Neuronal stem cell (in vitro differentiated cells): ENCODE results near the gene PPP3R1.

Experiments
- DNase-seq: peaks from one replicate; pipeline ENCODE4 v3.0.0-alpha.2; 2013; ENCODE audit warnings: low spot score
- H2AFZ ChIP-seq: one replicate; pipeline ENCODE4 v1.6.1; 2013; ENCODE audit warnings: mild to moderate bottlenecking, low read length, inconsistent platforms
- H2AK5ac ChIP-seq: 2 replicates; pipeline ENCODE4 v1.6.1; 2013; ENCODE audit warnings: low read depth, mild to moderate bottlenecking, inconsistent platforms, low read length, moderate library complexity, mixed read lengths
- H2BK120ac ChIP-seq: 2 replicates; pipeline ENCODE4 v1.6.1; 2013; ENCODE audit warnings: low read depth, mild to moderate bottlenecking, inconsistent platforms, low read length, moderate library complexity, mixed read lengths
- H2BK12ac ChIP-seq: one replicate; pipeline ENCODE4 v1.6.1; 2013; ENCODE audit warnings: low read length, inconsistent platforms
- H2BK15ac ChIP-seq: 2 replicates; pipeline ENCODE4 v1.6.1; 2013; ENCODE audit warnings: mild to moderate bottlenecking, low read length, inconsistent platforms, mixed read lengths
- H2BK5ac ChIP-seq: one replicate; pipeline ENCODE4 v1.6.1; 2013; ENCODE audit warnings: inconsistent platforms, mild to moderate bottlenecking, low read length, moderate library complexity
- H3K14ac ChIP-seq: one replicate; pipeline ENCODE4 v1.6.1; 2013; ENCODE audit warnings: low read length, inconsistent platforms
- H3K18ac ChIP-seq: 2 replicates; pipeline ENCODE4 v1.6.1; 2013; ENCODE audit warnings: low read length, inconsistent platforms
- H3K23ac ChIP-seq: 2 replicates; pipeline ENCODE4 v1.6.1; 2013; ENCODE audit warnings: low read depth, mild to moderate bottlenecking, mixed read lengths, low read length, inconsistent platforms; ENCODE audit not compliant: poor library complexity
- H3K27ac ChIP-seq: replicated peaks from 3 replicates; pipeline ENCODE4 v1.5.1; 2013; ENCODE audit warnings: low read length, inconsistent platforms
- H3K27me3 ChIP-seq, 3 experiments: 2 replicates each; pipeline ENCODE4 v1.6.1; 2013; ENCODE audit warnings: low read length in 3 of 3, mild to moderate bottlenecking in 2 of 3, inconsistent platforms in 1 of 3, low read depth in 1 of 3, mixed read lengths in 1 of 3, moderate library complexity in 1 of 3; ENCODE audit not compliant: control insufficient read depth in 3 of 3, insufficient read depth in 3 of 3
- H3K36me3 ChIP-seq, 2 donors: replicated peaks in 1 of 2; 2 replicates each; pipeline ENCODE4 v1.6.1; 2013; ENCODE audit warnings: low read length in 2 of 2; ENCODE audit not compliant: control insufficient read depth in 2 of 2, insufficient read depth in 2 of 2
- H3K4ac ChIP-seq: 2 replicates; pipeline ENCODE4 v1.6.1; 2013; ENCODE audit warnings: inconsistent platforms, mild to moderate bottlenecking, low read length, moderate library complexity
- H3K4me1 ChIP-seq, 2 donors: 1 replicate in 1 of 2; 2 replicates in 1 of 2; pipeline ENCODE4 v1.6.1; 2013; ENCODE audit warnings: low read length in 2 of 2, low read depth in 1 of 2; ENCODE audit not compliant: control insufficient read depth in 2 of 2, insufficient read depth in 1 of 2
- H3K4me2 ChIP-seq: one replicate; pipeline ENCODE4 v1.6.1; 2013; ENCODE audit warnings: mild to moderate bottlenecking, low read length, inconsistent platforms; ENCODE audit not compliant: insufficient read depth, poor library complexity, severe bottlenecking
- H3K4me3 ChIP-seq, 2 donors: 2 replicates each; pipeline ENCODE4 v1.5.1; 2013; ENCODE audit warnings: low read length in 2 of 2, mild to moderate bottlenecking in 2 of 2, inconsistent platforms in 1 of 2, moderate library complexity in 1 of 2
- H3K79me1 ChIP-seq: one replicate; pipeline ENCODE4 v1.6.1; 2013; ENCODE audit warnings: low read depth, mild to moderate bottlenecking, inconsistent platforms, low read length, moderate library complexity
- H3K9ac ChIP-seq: one replicate; pipeline ENCODE4 v1.6.1; 2013; ENCODE audit warnings: mild to moderate bottlenecking, low read depth, low read length, inconsistent platforms; ENCODE audit not compliant: poor library complexity
- H3K9me3 ChIP-seq, 2 donors: replicated peaks in 1 of 2; 2 replicates each; pipeline versions ENCODE3 to v1.6.1; 2013; ENCODE audit warnings: low read length in 2 of 2, mild to moderate bottlenecking in 2 of 2, inconsistent platforms in 1 of 2, low read depth in 1 of 2, mixed read lengths in 1 of 2, moderate library complexity in 1 of 2; ENCODE audit not compliant: control insufficient read depth in 2 of 2, insufficient read depth in 1 of 2
- H4K8ac ChIP-seq: one replicate; pipeline ENCODE4 v1.6.1; 2013; ENCODE audit warnings: low read depth, mild to moderate bottlenecking, inconsistent platforms, low read length, moderate library complexity
- H4K91ac ChIP-seq: one replicate; pipeline ENCODE4 v1.6.1; 2013; ENCODE audit warnings: low read length, low read depth, mild to moderate bottlenecking, inconsistent platforms; ENCODE audit not compliant: poor library complexity
- WGBS, 2 donors: extraction: QIAGEN DNeasy Blood & Tissue Kit; methylation state at CpG; one replicate each; pipeline ENCODE4 v1.1.7; 2013; ENCODE audit warnings: missing lambda C conversion rate in 2 of 2, mixed read lengths in 1 of 2; ENCODE audit not compliant: insufficient read length in 2 of 2, insufficient replicate concordance in 1 of 2; ENCODE audit errors: extremely low coverage in 2 of 2; 5-methylcytosine and 5-hydroxymethylcytosine counted together

The PPP3R1 gene

DNA sequence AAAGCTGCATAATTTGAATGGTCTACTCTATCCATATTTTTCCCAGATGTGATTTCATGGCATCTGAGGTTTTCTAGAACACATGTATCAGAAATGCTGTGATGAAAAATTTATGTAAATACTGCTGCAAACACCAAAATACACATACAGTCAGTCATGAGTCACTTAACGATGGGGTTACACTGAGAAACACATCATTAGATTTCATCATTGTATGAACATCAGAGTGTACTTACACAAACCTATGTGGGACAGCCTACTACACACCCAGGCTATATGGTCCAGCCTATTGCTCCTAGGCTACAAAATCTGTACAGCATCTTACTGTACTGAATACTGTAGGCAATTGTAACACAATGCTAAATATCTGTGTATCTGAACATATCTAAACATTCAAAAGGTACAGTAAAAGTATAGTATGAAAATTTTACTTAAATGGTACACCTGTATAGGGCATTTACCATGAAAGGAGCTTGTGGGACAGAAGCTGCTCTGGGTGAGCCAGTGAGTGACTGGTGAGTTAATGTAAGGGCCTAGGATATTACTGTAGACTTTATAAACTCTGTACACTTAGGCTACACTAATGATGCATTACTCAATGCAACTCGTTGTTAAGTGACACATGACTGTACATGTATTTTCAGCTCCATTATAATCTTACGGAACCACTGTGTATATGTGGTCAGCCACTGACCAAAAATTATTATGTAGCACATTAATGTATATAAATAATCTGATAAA lies 61.2 kb downstream of the PPP3R1 start:
- Histone ChIP-seq H3K4me1 (no peaks in the 10 kb centered on the region), H3K18ac (no peak overlapping the region), H3K79me1 (peaks cover 2% of the 10 kb centered on the region), H2BK120ac (no peak overlapping the region), H3K14ac (no peak overlapping the region), H2AFZ (no peak overlapping the region), H3K4me3 (no peak overlapping the region), H3K36me3 (peaks cover 0 to 9% of the 10 kb centered on the region in 2 donors), H4K91ac (no peak overlapping the region), H2BK15ac (no peak overlapping the region), H3K4me2 (no peak overlapping the region), H3K9ac (no peak overlapping the region), H3K4ac (no peak overlapping the region), H4K8ac (no peak overlapping the region), H3K23ac (no peak overlapping the region), H2BK12ac (no peak overlapping the region), H3K27me3 (no peaks in the 10 kb centered on the region), H3K9me3 (no peaks in the 10 kb centered on the region), H3K27ac (no peak overlapping the region), H2BK5ac (no peak overlapping the region), H2AK5ac (no peak overlapping the region)
- WGBS, 2 donors, result no CpG with 5 or more reads among the region's 3 CpGs
- no peak for DNase-seq

DNA sequence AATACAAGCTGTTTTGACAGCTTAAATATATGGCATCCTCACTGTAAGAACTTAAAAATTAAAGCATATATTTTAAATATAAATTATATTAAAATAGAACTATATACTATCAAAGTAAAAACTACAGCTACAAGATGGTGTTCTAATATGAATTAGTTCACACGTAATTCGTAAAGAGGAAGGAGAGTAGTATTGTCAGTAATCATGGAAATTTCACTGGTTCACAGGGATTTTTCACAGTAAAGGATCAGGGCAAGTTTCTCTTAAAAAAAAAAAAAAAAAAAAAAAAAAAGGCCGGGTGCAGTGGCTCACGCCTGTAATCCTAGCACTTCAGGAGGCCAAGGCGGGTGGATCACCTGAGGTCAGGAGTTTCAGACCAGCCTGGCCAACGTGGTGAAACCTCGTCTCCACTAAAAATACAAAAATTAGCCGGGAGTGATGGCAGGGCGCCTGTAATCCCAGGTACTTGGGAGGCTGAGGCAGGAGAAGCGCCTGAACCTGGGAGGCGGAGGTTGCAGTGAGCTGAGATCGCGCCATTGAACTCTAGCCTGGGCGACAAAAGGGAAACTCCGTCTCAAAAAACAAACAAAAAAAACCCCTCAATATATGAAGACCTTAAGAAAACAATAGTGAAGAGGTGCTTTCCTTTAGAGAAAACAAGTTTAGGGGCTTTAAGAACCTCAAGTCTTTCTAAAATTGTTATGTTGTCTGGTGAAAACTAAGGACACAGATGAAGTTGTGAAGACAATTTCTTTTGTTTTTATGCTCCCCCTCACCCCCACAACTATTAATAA lies 62.1 kb downstream of the PPP3R1 start:
- H3K36me3 ChIP-seq, result peaks cover 0 to 18% of the 10 kb centered on the region in 2 donors
- H3K27ac ChIP-seq, result no peak overlapping the region
- H4K91ac ChIP-seq, result no peak overlapping the region
- no peak for DNase-seq
- H3K4ac ChIP-seq, result no peak overlapping the region
- no peak overlapping the region for H2AK5ac ChIP-seq
- no peaks in the 10 kb centered on the region for H3K27me3 ChIP-seq
- no peak overlapping the region for H3K14ac ChIP-seq
- no peak overlapping the region for H4K8ac ChIP-seq
- whole genome bisulfite sequencing, 2 donors, result no CpG with 5 or more reads among the region's 15 CpGs
- H2BK5ac ChIP-seq, result no peak overlapping the region
- H3K4me2 ChIP-seq, result no peak overlapping the region
- H3K4me3 ChIP-seq, result no peak overlapping the region
- H2BK120ac ChIP-seq, result no peak overlapping the region
- no peak overlapping the region for H3K9ac ChIP-seq
- no peak overlapping the region for H3K23ac ChIP-seq
- H2AFZ ChIP-seq, result no peak overlapping the region
- H2BK12ac ChIP-seq, result no peak overlapping the region
- no peaks in the 10 kb centered on the region for H3K9me3 ChIP-seq
- no peak overlapping the region for H2BK15ac ChIP-seq
- H3K18ac ChIP-seq, result no peak overlapping the region
- H3K4me1 ChIP-seq, result no peaks in the 10 kb centered on the region
- H3K79me1 ChIP-seq, result peaks cover 2% of the 10 kb centered on the region

DNA sequence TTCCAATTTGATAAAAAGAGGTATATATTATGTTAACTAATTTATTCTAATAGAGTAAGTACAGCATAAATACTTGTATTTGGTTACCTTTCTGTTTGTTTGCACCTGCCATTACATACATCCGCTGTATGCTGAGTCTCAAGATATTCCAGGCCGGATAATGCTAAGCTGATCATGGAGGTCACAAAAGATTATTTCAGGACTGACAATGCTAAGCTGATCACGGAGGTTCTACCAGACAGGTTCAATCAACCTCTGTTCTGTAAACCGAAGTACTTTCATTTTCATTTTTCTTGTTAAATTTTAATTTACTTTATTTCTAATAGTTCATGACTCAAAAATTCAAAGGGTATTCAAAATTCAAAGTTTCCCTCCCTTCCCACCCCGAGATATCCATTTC lies 63.5 kb downstream of the PPP3R1 start:
- no peak overlapping the region for H2AFZ ChIP-seq
- no peak overlapping the region for H3K14ac ChIP-seq
- no peak overlapping the region for H4K8ac ChIP-seq
- no peak overlapping the region for H2BK12ac ChIP-seq
- no peak overlapping the region for H3K27ac ChIP-seq
- no peak for DNase-seq
- H3K79me1 ChIP-seq, result peaks cover 2% of the 10 kb centered on the region
- no peak overlapping the region for H3K9ac ChIP-seq
- H3K4me3 ChIP-seq, result no peak overlapping the region
- H3K4me2 ChIP-seq, result no peak overlapping the region
- H3K36me3 ChIP-seq, result peaks cover 1 to 31% of the 10 kb centered on the region in 2 donors
- no peak overlapping the region for H2BK120ac ChIP-seq
- no CpG with 5 or more reads among the region's 5 CpGs for WGBS, 2 donors
- H3K27me3 ChIP-seq, result no peaks in the 10 kb centered on the region
- H3K18ac ChIP-seq, result no peak overlapping the region
- H2AK5ac ChIP-seq, result no peak overlapping the region
- H3K9me3 ChIP-seq, result no peaks in the 10 kb centered on the region
- no peak overlapping the region for H4K91ac ChIP-seq
- no peak overlapping the region for H2BK15ac ChIP-seq
- no peak overlapping the region for H3K4ac ChIP-seq
- H3K4me1 ChIP-seq, result no peaks in the 10 kb centered on the region
- H3K23ac ChIP-seq, result no peak overlapping the region
- H2BK5ac ChIP-seq, result no peak overlapping the region

DNA sequence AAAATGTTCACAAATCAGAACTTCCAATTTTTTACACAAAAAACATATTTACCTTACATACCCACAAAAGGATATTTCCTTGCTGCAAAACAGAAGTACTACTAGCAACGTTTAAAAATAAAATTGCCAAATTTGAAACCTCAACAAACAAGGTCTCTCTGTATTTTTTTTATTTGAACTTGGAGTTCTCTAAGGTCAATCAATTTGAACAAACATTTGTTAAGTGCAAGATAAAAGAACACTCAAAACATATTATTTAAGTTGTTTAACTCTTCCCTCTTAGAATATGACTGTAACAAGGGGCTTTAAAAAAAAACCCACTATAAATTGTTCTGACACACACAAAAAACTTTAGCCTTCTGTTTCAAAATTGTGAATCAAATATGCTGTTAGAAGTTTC lies 65.0 kb downstream of the PPP3R1 start:
- no peak overlapping the region for H3K27ac ChIP-seq
- no peak overlapping the region for H4K8ac ChIP-seq
- no peak overlapping the region for H3K4me3 ChIP-seq
- H3K4me2 ChIP-seq, result no peak overlapping the region
- WGBS, 2 donors, result no CpG with 5 or more reads among the region's 1 CpG
- no peak overlapping the region for H3K23ac ChIP-seq
- H3K18ac ChIP-seq, result no peak overlapping the region
- H3K9ac ChIP-seq, result no peak overlapping the region
- H2AK5ac ChIP-seq, result no peak overlapping the region
- H3K4ac ChIP-seq, result no peak overlapping the region
- no peak overlapping the region for H2BK12ac ChIP-seq
- no peak overlapping the region for H3K14ac ChIP-seq
- no peak overlapping the region for H2BK120ac ChIP-seq
- DNase-seq, result no peak
- no peaks in the 10 kb centered on the region for H3K4me1 ChIP-seq
- H3K36me3 ChIP-seq, result peaks cover 3 to 46% of the 10 kb centered on the region in 2 donors
- H3K27me3 ChIP-seq, result no peaks in the 10 kb centered on the region
- H3K9me3 ChIP-seq, result no peaks in the 10 kb centered on the region
- no peak overlapping the region for H2AFZ ChIP-seq
- H2BK15ac ChIP-seq, result no peak overlapping the region
- no peak overlapping the region for H2BK5ac ChIP-seq
- H3K79me1 ChIP-seq, result peaks cover 2% of the 10 kb centered on the region
- H4K91ac ChIP-seq, result no peak overlapping the region
